ENCODE measurements around the gene LNX1.

Gene LNX1

DNA sequence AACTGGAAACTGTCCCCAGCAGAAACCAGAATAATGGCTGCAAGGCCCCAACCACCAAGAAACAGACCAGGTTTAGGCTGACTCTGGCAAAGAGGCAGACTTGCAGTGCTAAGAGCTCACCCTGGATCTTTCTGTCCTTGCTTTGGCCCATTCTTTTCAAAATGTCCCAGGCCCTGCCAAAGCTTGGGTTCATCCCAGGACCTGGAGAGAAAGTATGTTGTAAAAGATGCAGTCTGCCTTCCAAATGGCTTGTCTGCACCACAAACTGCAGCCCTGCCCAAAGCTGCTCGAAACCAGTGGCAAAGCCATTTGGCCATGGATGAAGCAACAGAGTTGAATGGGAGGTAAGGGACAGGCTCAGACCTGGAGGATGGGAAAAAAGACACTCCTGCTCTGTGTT, 38.0 kb upstream of the LNX1 start:
- H3K9me3 ChIP-seq (ENCODE audit: insufficient read depth, low read depth, low read length) = no peaks in the 10 kb centered on the region
- H3K9ac ChIP-seq (ENCODE audit: low read depth, low read length, poor library complexity, severe bottlenecking) = no peak overlapping the region
- no peaks in the 10 kb centered on the region for H3K27me3 ChIP-seq (ENCODE audit: insufficient read depth, low read length, poor library complexity, severe bottlenecking)
- no peaks in the 10 kb centered on the region for H3K36me3 ChIP-seq (ENCODE audit: insufficient read depth, low read length)
- H3K4me3 ChIP-seq (ENCODE audit: low read length, poor library complexity, severe bottlenecking) = no peak overlapping the region
- H3K9me2 ChIP-seq (replicated peaks; ENCODE audit: low read depth, low read length) = no peaks in the 10 kb centered on the region
- H3K4me1 ChIP-seq (ENCODE audit: insufficient read depth, low read length, poor library complexity, severe bottlenecking) = no peaks in the 10 kb centered on the region
- no peaks in the 10 kb centered on the region for H3F3A ChIP-seq (ENCODE audit: low read depth)
- no peaks in the 10 kb centered on the region for H4K20me1 ChIP-seq (ENCODE audit: insufficient read depth, low read length, poor library complexity, severe bottlenecking)
- H2AFZ ChIP-seq (ENCODE audit: low read length) = no peak overlapping the region
- H3K4me2 ChIP-seq (ENCODE audit: low read depth, low read length, poor library complexity, severe bottlenecking) = no peak overlapping the region
- H3K79me2 ChIP-seq (ENCODE audit: insufficient read depth, low read length) = no peaks in the 10 kb centered on the region
- no peak for TF ChIP-seq EZH2phosphoT487 (IDR thresholded peaks at IDR 0.05; ENCODE audit: borderline replicate concordance)
- TF ChIP-seq, protein P1, sequence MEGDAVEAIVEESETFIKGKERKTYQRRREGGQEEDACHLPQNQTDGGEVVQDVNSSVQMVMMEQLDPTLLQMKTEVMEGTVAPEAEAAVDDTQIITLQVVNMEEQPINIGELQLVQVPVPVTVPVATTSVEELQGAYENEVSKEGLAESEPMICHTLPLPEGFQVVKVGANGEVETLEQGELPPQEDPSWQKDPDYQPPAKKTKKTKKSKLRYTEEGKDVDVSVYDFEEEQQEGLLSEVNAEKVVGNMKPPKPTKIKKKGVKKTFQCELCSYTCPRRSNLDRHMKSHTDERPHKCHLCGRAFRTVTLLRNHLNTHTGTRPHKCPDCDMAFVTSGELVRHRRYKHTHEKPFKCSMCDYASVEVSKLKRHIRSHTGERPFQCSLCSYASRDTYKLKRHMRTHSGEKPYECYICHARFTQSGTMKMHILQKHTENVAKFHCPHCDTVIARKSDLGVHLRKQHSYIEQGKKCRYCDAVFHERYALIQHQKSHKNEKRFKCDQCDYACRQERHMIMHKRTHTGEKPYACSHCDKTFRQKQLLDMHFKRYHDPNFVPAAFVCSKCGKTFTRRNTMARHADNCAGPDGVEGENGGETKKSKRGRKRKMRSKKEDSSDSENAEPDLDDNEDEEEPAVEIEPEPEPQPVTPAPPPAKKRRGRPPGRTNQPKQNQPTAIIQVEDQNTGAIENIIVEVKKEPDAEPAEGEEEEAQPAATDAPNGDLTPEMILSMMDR (conservative IDR thresholded peaks at IDR 0.05; ENCODE audit: low read length) = no peak

DNA sequence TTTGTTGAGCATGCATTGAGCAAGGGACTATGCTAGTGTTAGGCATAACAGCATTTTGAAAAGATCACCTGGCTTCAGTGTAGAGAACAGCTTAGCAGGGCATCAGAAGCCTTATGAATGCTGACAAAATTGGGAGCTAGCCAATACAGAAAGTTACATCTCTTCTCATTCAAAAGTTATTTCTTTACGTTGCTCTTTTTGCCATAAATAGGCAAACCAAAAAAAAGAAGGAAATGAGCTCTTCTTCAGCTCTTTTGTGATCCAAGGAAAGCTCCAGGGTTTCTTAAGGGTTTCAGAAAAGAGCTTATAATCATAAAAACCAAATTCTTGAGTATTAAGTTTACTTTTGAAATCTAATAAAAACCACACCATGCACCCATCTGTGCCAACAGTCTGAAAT, 35.2 kb upstream of the LNX1 start:
- Histone ChIP-seq H3K27me3 (ENCODE audit: insufficient read depth, low read length, poor library complexity, severe bottlenecking) (no peaks in the 10 kb centered on the region), H3K79me2 (ENCODE audit: insufficient read depth, low read length) (no peaks in the 10 kb centered on the region), H3K9ac (ENCODE audit: low read depth, low read length, poor library complexity, severe bottlenecking) (no peak overlapping the region), H3K4me2 (ENCODE audit: low read depth, low read length, poor library complexity, severe bottlenecking) (no peak overlapping the region), H3F3A (ENCODE audit: low read depth) (no peaks in the 10 kb centered on the region), H3K9me3 (ENCODE audit: insufficient read depth, low read depth, low read length) (no peaks in the 10 kb centered on the region), H3K4me3 (ENCODE audit: low read length, poor library complexity, severe bottlenecking) (no peak overlapping the region), H2AFZ (ENCODE audit: low read length) (no peak overlapping the region), H4K20me1 (ENCODE audit: insufficient read depth, low read length, poor library complexity, severe bottlenecking) (no peaks in the 10 kb centered on the region), H3K36me3 (ENCODE audit: insufficient read depth, low read length) (no peaks in the 10 kb centered on the region), H3K9me2 (replicated peaks; ENCODE audit: low read depth, low read length) (no peaks in the 10 kb centered on the region), H3K4me1 (ENCODE audit: insufficient read depth, low read length, poor library complexity, severe bottlenecking) (no peaks in the 10 kb centered on the region)
- TF ChIP-seq, protein P1 (conservative IDR thresholded peaks at IDR 0.05; ENCODE audit: low read length) = no peak
- no peak for TF ChIP-seq EZH2phosphoT487 (IDR thresholded peaks at IDR 0.05; ENCODE audit: borderline replicate concordance)

DNA sequence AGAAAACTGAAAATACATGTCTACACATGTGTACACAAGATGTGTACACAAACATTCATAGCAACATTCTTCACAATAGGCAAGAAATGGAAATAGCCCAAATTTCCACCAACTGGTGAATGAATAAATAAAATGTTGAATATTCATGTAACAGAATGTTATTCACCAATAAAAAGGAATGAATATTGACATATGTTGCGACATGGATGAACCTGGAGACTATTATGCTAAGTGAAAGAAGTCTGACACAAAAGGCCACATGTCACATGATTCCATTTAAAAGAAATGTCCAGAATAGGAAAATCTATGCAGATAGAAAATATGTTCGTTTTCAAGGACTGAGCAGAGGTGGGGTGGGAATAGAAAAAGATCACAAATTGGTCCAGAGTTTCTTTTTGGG, 34.6 kb upstream of the LNX1 start:
- Histone ChIP-seq H3K79me2 (ENCODE audit: insufficient read depth, low read length) (no peaks in the 10 kb centered on the region), H3K4me3 (ENCODE audit: low read length, poor library complexity, severe bottlenecking) (no peak overlapping the region), H3K36me3 (ENCODE audit: insufficient read depth, low read length) (no peaks in the 10 kb centered on the region), H4K20me1 (ENCODE audit: insufficient read depth, low read length, poor library complexity, severe bottlenecking) (no peaks in the 10 kb centered on the region), H3K27me3 (ENCODE audit: insufficient read depth, low read length, poor library complexity, severe bottlenecking) (no peaks in the 10 kb centered on the region), H3K4me2 (ENCODE audit: low read depth, low read length, poor library complexity, severe bottlenecking) (no peak overlapping the region), H2AFZ (ENCODE audit: low read length) (no peak overlapping the region), H3K4me1 (ENCODE audit: insufficient read depth, low read length, poor library complexity, severe bottlenecking) (no peaks in the 10 kb centered on the region), H3K9me3 (ENCODE audit: insufficient read depth, low read depth, low read length) (no peaks in the 10 kb centered on the region), H3F3A (ENCODE audit: low read depth) (no peaks in the 10 kb centered on the region), H3K9ac (ENCODE audit: low read depth, low read length, poor library complexity, severe bottlenecking) (no peak overlapping the region), H3K9me2 (replicated peaks; ENCODE audit: low read depth, low read length) (no peaks in the 10 kb centered on the region)
- TF ChIP-seq EZH2phosphoT487 (IDR thresholded peaks at IDR 0.05; ENCODE audit: borderline replicate concordance) = no peak
- TF ChIP-seq, protein P1 (conservative IDR thresholded peaks at IDR 0.05; ENCODE audit: low read length) = no peak

Measured in Loucy (cell line).